ENCODE results near the gene RERE.

RERE gene

DNA sequence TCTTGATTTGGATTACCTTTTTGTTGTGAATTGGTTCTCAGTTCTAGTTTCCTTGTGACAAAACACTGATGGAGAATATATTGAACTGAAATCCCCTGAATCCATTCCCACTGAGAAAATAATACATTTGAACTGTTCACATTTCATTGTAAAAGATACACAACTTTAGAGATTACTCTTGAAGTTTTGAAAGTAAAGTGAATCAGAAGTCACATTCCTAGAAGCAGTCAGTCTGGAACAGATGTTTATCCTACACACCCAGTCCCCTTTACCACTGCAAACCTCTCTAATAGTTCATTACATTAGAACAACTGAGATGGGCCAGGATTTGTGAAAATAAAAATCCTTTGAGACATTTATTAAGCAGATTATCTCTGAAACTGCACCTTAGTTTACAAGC lies 3.4 kb downstream of the RERE start:
- Histone ChIP-seq H3K9me3 (ENCODE audit: control insufficient read depth, insufficient read depth, low read length) (no peaks in the 10 kb centered on the region), H3K9me2 (replicated peaks; ENCODE audit: control insufficient read depth, low read length) (no peaks in the 10 kb centered on the region), H3K4me3 (ENCODE audit: low read length) (no peak overlapping the region), H3K79me2 (ENCODE audit: control insufficient read depth, low read length) (peaks cover 84% of the 10 kb centered on the region), H4K20me1 (ENCODE audit: control insufficient read depth, insufficient read depth, low read depth, low read length) (peaks cover 19% of the 10 kb centered on the region; the same call in 1 of the 2 replicates), H3F3A (ENCODE audit: control insufficient read depth, insufficient read depth) (peaks cover 5% of the 10 kb centered on the region), H3K27ac (ENCODE audit: low read depth, low read length) (no peak overlapping the region), H3K36me3 (ENCODE audit: control insufficient read depth, low read length) (peaks cover 6% of the 10 kb centered on the region), H3K4me2 (ENCODE audit: low read length) (0 out of 2 replicates have a peak overlapping the region, but pooled peaks have one; percentile 88), H3K4me1 (ENCODE audit: control insufficient read depth, low read length) (peaks cover 47% of the 10 kb centered on the region), H3K27me3 (ENCODE audit: control insufficient read depth, low read length) (no peaks in the 10 kb centered on the region)
- no peak for TF ChIP-seq EZH2phosphoT487 (IDR thresholded peaks at IDR 0.05; ENCODE audit: borderline replicate concordance, low read length)
- TF ChIP-seq, protein P1, sequence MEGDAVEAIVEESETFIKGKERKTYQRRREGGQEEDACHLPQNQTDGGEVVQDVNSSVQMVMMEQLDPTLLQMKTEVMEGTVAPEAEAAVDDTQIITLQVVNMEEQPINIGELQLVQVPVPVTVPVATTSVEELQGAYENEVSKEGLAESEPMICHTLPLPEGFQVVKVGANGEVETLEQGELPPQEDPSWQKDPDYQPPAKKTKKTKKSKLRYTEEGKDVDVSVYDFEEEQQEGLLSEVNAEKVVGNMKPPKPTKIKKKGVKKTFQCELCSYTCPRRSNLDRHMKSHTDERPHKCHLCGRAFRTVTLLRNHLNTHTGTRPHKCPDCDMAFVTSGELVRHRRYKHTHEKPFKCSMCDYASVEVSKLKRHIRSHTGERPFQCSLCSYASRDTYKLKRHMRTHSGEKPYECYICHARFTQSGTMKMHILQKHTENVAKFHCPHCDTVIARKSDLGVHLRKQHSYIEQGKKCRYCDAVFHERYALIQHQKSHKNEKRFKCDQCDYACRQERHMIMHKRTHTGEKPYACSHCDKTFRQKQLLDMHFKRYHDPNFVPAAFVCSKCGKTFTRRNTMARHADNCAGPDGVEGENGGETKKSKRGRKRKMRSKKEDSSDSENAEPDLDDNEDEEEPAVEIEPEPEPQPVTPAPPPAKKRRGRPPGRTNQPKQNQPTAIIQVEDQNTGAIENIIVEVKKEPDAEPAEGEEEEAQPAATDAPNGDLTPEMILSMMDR (IDR thresholded peaks at IDR 0.05; ENCODE audit: low read depth, low read length, poor library complexity, severe bottlenecking), result no peak

DNA sequence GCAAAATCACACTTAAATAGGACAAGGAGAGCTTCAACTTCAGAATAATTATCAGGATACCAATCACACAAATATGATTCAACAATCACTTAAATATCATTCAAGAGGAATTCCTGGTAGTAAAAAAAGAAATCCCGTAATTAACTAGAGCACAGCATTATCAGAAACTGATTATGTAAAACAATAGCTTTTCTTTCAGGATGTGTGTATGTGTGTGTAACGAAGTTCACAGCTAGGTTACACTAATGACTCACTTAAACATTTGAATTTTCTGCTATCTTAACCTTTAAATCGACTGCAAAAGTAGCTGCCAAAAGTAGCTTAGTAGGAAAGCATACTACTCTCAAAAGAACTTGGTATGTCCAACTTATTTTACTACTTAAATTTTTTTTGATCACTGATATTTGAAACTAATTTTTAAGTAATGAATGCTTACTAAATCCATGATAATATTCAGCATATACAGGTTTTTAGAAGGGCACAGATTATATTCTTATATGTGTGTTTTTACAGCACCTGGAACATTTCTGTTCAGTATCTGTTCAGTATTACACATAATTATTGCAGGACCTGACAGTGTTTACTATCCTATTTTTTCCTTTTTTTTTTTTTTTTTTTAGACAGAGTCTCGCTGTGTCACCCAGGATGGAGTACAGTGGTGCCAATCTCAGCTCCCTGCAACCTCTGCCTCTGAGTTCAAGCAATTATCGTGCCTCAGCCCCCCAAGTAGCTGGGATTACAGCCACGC lies 4.2 kb downstream of the RERE start:
- Histone ChIP-seq H3K9me2 (replicated peaks; ENCODE audit: control insufficient read depth, low read length) (no peaks in the 10 kb centered on the region), H3K27ac (ENCODE audit: low read depth, low read length) (no peak overlapping the region), H3K36me3 (ENCODE audit: control insufficient read depth, low read length) (peaks cover 6% of the 10 kb centered on the region), H3K27me3 (ENCODE audit: control insufficient read depth, low read length) (no peaks in the 10 kb centered on the region), H3K4me1 (ENCODE audit: control insufficient read depth, low read length) (peaks cover 47% of the 10 kb centered on the region), H4K20me1 (ENCODE audit: control insufficient read depth, insufficient read depth, low read depth, low read length) (peaks cover 19% of the 10 kb centered on the region; the same call in 1 of the 2 replicates), H3K79me2 (ENCODE audit: control insufficient read depth, low read length) (peaks cover 90% of the 10 kb centered on the region), H3K4me3 (ENCODE audit: low read length) (no peak overlapping the region), H3F3A (ENCODE audit: control insufficient read depth, insufficient read depth) (peaks cover 3% of the 10 kb centered on the region), H3K4me2 (ENCODE audit: low read length) (peak overlapping the region; percentile 13), H3K9me3 (ENCODE audit: control insufficient read depth, insufficient read depth, low read length) (no peaks in the 10 kb centered on the region)
- TF ChIP-seq, protein P1 (IDR thresholded peaks at IDR 0.05; ENCODE audit: low read depth, low read length, poor library complexity, severe bottlenecking), result no peak
- no peak for TF ChIP-seq EZH2phosphoT487 (IDR thresholded peaks at IDR 0.05; ENCODE audit: borderline replicate concordance, low read length)

DNA sequence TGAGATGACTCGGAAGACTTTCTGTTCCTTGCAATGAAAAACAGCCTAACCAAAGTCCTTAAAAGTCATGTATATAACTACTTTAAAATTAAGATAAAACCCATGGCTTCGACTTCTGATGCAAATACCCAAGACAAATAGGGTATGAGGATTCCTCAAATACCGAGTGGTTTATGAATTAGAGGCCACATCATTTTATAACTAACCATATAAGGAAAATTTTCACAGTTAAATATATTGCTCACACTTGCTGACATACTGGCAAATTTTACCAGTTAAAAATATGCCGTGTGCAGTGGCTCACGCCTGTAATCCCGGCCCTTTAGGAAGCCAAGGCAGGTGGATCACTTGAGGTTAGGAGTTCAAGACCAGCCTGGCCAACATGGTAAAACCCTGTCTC lies 5.4 kb downstream of the RERE start:
- Histone ChIP-seq H3K79me2 (ENCODE audit: control insufficient read depth, low read length) (peaks cover 98% of the 10 kb centered on the region), H3K4me2 (ENCODE audit: low read length) (no peak overlapping the region), H3K4me3 (ENCODE audit: low read length) (no peak overlapping the region), H3K36me3 (ENCODE audit: control insufficient read depth, low read length) (peaks cover 2% of the 10 kb centered on the region), H3K9me2 (replicated peaks; ENCODE audit: control insufficient read depth, low read length) (no peaks in the 10 kb centered on the region), H3K27ac (ENCODE audit: low read depth, low read length) (no peak overlapping the region), H4K20me1 (ENCODE audit: control insufficient read depth, insufficient read depth, low read depth, low read length) (peaks cover 19% of the 10 kb centered on the region; the same call in 1 of the 2 replicates), H3F3A (ENCODE audit: control insufficient read depth, insufficient read depth) (no peaks in the 10 kb centered on the region), H3K27me3 (ENCODE audit: control insufficient read depth, low read length) (no peaks in the 10 kb centered on the region), H3K4me1 (ENCODE audit: control insufficient read depth, low read length) (peaks cover 50% of the 10 kb centered on the region), H3K9me3 (ENCODE audit: control insufficient read depth, insufficient read depth, low read length) (no peaks in the 10 kb centered on the region)
- no peak for TF ChIP-seq EZH2phosphoT487 (IDR thresholded peaks at IDR 0.05; ENCODE audit: borderline replicate concordance, low read length)
- TF ChIP-seq, protein P1 (IDR thresholded peaks at IDR 0.05; ENCODE audit: low read depth, low read length, poor library complexity, severe bottlenecking), result no peak
